OCI-LY7 (cell line): ENCODE data around the gene PRKN. TPM values are rescaled to one million over a fixed set of nuclear protein-coding genes. Genes with fewer than 3 reads are reported as not detected.

Experiments
- BruUV-seq: library from RNA; stranded (reverse); fragments of 400-500 nt; replicated peaks from 2 replicates; lab custom pipeline; 2021; lab: Mats Ljungman, UMichigan
- CTCF ChIA-PET: fragments of 300-600 bp; sonication (Branson Sonifier 250); formaldehyde crosslinking; loops from one replicate; lab custom pipeline; 2022; ENCODE audit warnings: antibody characterized with exemption; ENCODE audit not compliant: unreplicated experiment; lab: Charles Lee
- POLR2A ChIA-PET: fragments of 300-600 bp; sonication (Branson Sonifier 250); formaldehyde crosslinking; loops from one replicate; lab custom pipeline; 2022; ENCODE audit warnings: antibody characterized with exemption; lab: Charles Lee
- DNase-seq: peaks from one replicate; pipeline ENCODE4 v3.0.0-alpha.2; 2015; ENCODE audit warnings: low spot score
- H2AFZ ChIP-seq: fragments of 200-600 bp; sonication (generic), shearing (Covaris generic); 2 replicates; pipeline ENCODE4 v1.6.1; 2014; ENCODE audit warnings: mild to moderate bottlenecking, antibody characterized with exemption, low read length, moderate library complexity
- H3K27ac ChIP-seq: fragments of 200-600 bp; sonication (generic); 2 replicates; pipeline ENCODE4 v1.5.1; 2014; ENCODE audit warnings: mixed run types, low read depth, mild to moderate bottlenecking, moderate library complexity, low read length, inconsistent platforms; ENCODE audit not compliant: poor library complexity, severe bottlenecking
- H3K36me3 ChIP-seq: fragments of 200-600 bp; sonication (generic); 2 replicates; pipeline ENCODE4 v1.6.1; 2014; ENCODE audit warnings: mild to moderate bottlenecking, antibody characterized with exemption, low read length, moderate library complexity, mixed read lengths; ENCODE audit not compliant: insufficient read depth
- H3K4me1 ChIP-seq: fragments of 200-600 bp; sonication (generic); 2 replicates; pipeline ENCODE4 v1.5.1; 2014; ENCODE audit warnings: mild to moderate bottlenecking, low read length; ENCODE audit not compliant: insufficient read depth, poor library complexity, severe bottlenecking
- H3K4me2 ChIP-seq: fragments of 200-600 bp; sonication (generic); 2 replicates; pipeline ENCODE4 v1.6.1; 2014; ENCODE audit warnings: mild to moderate bottlenecking, low read length
- H3K4me3 ChIP-seq: fragments of 200-600 bp; sonication (generic); 2 replicates; pipeline ENCODE4 v1.5.1; 2014; ENCODE audit warnings: mild to moderate bottlenecking, low read depth, low read length; ENCODE audit not compliant: poor library complexity, severe bottlenecking
- H3K79me2 ChIP-seq: fragments of 200-600 bp; sonication (generic); 2 replicates; pipeline ENCODE4 v1.6.1; 2016; ENCODE audit warnings: low read depth, mild to moderate bottlenecking, low read length, moderate library complexity, mixed read lengths; ENCODE audit not compliant: insufficient read depth
- H3K9me2 ChIP-seq: fragments of 200-600 bp; sonication (generic); 2 replicates; pipeline ENCODE4 v1.6.1; 2016; ENCODE audit warnings: mild to moderate bottlenecking, low read length, mixed read lengths; ENCODE audit not compliant: insufficient read depth
- H3K9me3 ChIP-seq: fragments of 200-600 bp; sonication (generic); 2 replicates; pipeline ENCODE4 v1.6.1; 2014; ENCODE audit warnings: mild to moderate bottlenecking, mixed run types, low read length, mixed read lengths
- H4K20me1 ChIP-seq: fragments of 200-600 bp; sonication (generic); 2 replicates; pipeline ENCODE4 v1.6.1; 2014; ENCODE audit warnings: mild to moderate bottlenecking, antibody characterized with exemption, low read length, moderate library complexity, mixed read lengths; ENCODE audit not compliant: insufficient read depth
- EZH2phosphoT487 ChIP-seq: fragments of 200-600 bp; sonication (generic); IDR thresholded peaks from 2 replicates; pipeline ENCODE4 v1.6.1; 2018; ENCODE audit warnings: low read depth, borderline replicate concordance, mild to moderate bottlenecking, mixed run types, antibody characterized with exemption, low read length, moderate library complexity, mixed read lengths
- intact Hi-C: fragments of 100-400 bp; cut with micrococcal nuclease; formaldehyde crosslinking; loops from one replicate; pipeline ENCODE4 v1.10.0; 2022; ENCODE audit not compliant: unreplicated experiment
- total RNA-seq, 2 experiments: library from RNA; depleted of rRNA in 1 of 2; stranded (reverse); fragments of >200 nt in 1 of 2; shearing (Covaris generic) in 1 of 2; gene quantifications; 2 replicates each; pipeline ENCODE4 v1.2.3, GENCODE V29; 2014 to 2022
- TF ChIP-seq, protein P1 (sequence below): fragments of 200-600 bp; sonication (generic); conservative IDR thresholded peaks from 2 replicates; pipeline ENCODE4 v1.5.1; 2014; ENCODE audit warnings: mild to moderate bottlenecking, antibody characterized with exemption, low read length, moderate library complexity, mixed read lengths

The PRKN gene
- total RNA-seq, 2 experiments from 2014 or later, result 1.3 to 2.0 TPM

DNA sequence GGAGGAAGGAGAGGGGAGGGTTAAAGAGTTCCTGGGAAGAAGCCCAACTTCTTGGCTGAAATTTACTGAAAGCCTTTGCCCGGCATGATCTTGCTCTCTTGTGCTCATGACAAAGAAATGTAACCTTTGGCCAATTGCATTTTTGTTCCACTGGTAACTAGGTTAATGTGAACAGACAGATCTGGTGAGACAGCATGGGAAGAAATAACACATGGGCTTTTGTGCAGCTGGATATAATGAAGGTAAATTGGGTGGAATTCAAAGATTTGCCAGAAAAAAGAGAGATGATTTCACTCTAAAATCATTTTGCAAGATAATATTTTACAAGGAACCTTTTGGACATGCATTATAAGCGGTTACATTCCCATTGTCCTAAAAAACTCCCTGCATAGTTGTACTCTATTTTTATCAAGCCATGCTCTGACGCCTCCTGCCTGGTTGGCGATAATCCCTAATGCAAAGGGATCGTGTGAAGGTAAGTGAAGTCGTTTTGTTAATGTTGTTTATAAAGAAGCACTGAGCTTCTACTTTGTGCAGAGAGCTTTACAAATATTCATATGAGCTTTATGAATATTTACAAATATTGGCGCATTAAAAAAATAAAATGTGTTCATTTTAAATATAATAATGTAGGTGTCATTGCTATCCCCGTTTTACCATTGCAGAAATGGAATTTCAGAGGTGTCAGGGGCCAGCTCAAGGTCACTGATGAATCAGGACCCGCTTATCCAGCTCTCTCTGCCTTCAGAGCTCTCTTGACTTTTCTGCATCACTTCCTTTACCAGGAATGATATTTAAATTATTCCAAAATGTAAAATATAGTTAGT lies 1292.4 kb downstream of the PRKN start:
- Histone ChIP-seq H3K4me3 (no peak overlapping the region), H3K79me2 (no peaks in the 10 kb centered on the region), H3K27ac (no peak overlapping the region), H2AFZ (no peak overlapping the region), H4K20me1 (no peaks in the 10 kb centered on the region), H3K4me1 (no peaks in the 10 kb centered on the region), H3K9me3 (no peaks in the 10 kb centered on the region), H3K4me2 (no peak overlapping the region), H3K36me3 (no peaks in the 10 kb centered on the region), H3K9me2 (no peaks in the 10 kb centered on the region)
- intact Hi-C loops, result no loop called here
- no TSS peak for BruUV-seq
- POLR2A ChIA-PET, result no interaction called here
- TF ChIP-seq, protein P1, sequence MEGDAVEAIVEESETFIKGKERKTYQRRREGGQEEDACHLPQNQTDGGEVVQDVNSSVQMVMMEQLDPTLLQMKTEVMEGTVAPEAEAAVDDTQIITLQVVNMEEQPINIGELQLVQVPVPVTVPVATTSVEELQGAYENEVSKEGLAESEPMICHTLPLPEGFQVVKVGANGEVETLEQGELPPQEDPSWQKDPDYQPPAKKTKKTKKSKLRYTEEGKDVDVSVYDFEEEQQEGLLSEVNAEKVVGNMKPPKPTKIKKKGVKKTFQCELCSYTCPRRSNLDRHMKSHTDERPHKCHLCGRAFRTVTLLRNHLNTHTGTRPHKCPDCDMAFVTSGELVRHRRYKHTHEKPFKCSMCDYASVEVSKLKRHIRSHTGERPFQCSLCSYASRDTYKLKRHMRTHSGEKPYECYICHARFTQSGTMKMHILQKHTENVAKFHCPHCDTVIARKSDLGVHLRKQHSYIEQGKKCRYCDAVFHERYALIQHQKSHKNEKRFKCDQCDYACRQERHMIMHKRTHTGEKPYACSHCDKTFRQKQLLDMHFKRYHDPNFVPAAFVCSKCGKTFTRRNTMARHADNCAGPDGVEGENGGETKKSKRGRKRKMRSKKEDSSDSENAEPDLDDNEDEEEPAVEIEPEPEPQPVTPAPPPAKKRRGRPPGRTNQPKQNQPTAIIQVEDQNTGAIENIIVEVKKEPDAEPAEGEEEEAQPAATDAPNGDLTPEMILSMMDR, result no peak
- TF ChIP-seq EZH2phosphoT487, result no peak
- CTCF ChIA-PET, result no interaction called here
- DNase-seq, result no peak

DNA sequence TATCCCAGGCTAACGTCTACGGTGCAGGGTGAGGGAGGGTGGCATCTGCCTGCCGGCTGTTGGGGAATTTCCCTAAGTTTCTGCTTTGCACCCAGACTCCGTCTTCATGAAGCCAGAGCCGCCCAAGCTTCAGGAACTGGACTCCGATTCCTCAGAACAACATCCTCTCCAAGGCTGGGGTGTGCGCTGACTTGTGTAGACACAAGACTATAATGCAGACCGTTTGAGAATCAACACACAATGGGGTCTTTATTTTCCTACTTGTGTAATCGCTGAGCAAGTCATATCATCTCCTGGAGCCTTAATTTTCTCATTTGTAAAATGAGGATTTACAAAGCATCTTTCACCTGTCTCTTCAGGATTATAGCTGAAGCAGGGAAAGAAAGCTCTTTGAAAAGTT lies 1293.2 kb downstream of the PRKN start:
- ChIA-PET CTCF (no interaction called here), POLR2A (no interaction called here)
- no peaks in the 10 kb centered on the region for H3K9me2 ChIP-seq
- H3K79me2 ChIP-seq, result no peaks in the 10 kb centered on the region
- no peak overlapping the region for H3K27ac ChIP-seq
- TF ChIP-seq, protein P1, result no peak
- no peak for TF ChIP-seq EZH2phosphoT487
- H3K4me1 ChIP-seq, result no peaks in the 10 kb centered on the region
- H3K36me3 ChIP-seq, result no peaks in the 10 kb centered on the region
- no peak overlapping the region for H2AFZ ChIP-seq
- BruUV-seq, result no TSS peak
- no peak for DNase-seq
- intact Hi-C loops, result no loop called here
- H3K9me3 ChIP-seq, result no peaks in the 10 kb centered on the region
- H4K20me1 ChIP-seq, result no peaks in the 10 kb centered on the region
- no peak overlapping the region for H3K4me2 ChIP-seq
- no peak overlapping the region for H3K4me3 ChIP-seq

- no peak for DNase-seq
- H3K4me2 ChIP-seq, result no peak overlapping the region
- no peak overlapping the region for H2AFZ ChIP-seq
- TF ChIP-seq, protein P1, result no peak
- no peak for TF ChIP-seq EZH2phosphoT487
- no peak overlapping the region for H3K27ac ChIP-seq
- intact Hi-C loops, result no loop called here
- CTCF ChIA-PET, result no interaction called here
- no peaks in the 10 kb centered on the region for H3K36me3 ChIP-seq
- no peak overlapping the region for H3K4me3 ChIP-seq
- H3K4me1 ChIP-seq, result no peaks in the 10 kb centered on the region
- no peaks in the 10 kb centered on the region for H3K9me3 ChIP-seq
- POLR2A ChIA-PET, result interaction anchor here (0.7 kb wide), 1 partner anchor 14 kb away, joined by 3 read pairs; no protein-coding TSS in a partner anchor
- no peaks in the 10 kb centered on the region for H4K20me1 ChIP-seq
- no peaks in the 10 kb centered on the region for H3K79me2 ChIP-seq
- no TSS peak for BruUV-seq
- H3K9me2 ChIP-seq, result no peaks in the 10 kb centered on the region
These were observed 1295.0 kb downstream of the PRKN start for GRCh38 chr6:161432546-161432945.
